HepG2 (cell line): ENCODE data around the gene SEMA3E. TPM values are rescaled to one million over a fixed set of nuclear protein-coding genes. Genes with fewer than 3 reads are reported as not detected.

Experiments used
- ATAC-seq: fragments of 200-7000 bp; cut with Tn5 transposase; 3 replicates; pipeline ENCODE4 v1.9.1; 2020; ENCODE audit warnings: mild to moderate bottlenecking, moderate library complexity
- BruUV-seq: library from RNA; stranded (reverse); fragments of 400-500 nt; replicated peaks from 2 replicates; lab custom pipeline; 2021; lab: Mats Ljungman, UMichigan
- CTCF ChIA-PET: fragments of 300-600 bp; formaldehyde crosslinking; extraction: SDS; loops from one replicate; lab custom pipeline; 2021; ENCODE audit warnings: low total read pairs, inconsistent platforms, low intra/inter-chr PET ratio; lab: Yijun Ruan, JAX
- POLR2A ChIA-PET: fragments of 350-600 bp; sonication (Branson Sonifier 250); formaldehyde crosslinking; loops from one replicate; lab custom pipeline; 2020; ENCODE audit warnings: antibody characterized with exemption, inconsistent platforms; lab: Yijun Ruan, JAX
- DNase-seq: peaks from one replicate; pipeline ENCODE4 v3.0.0-alpha.2; 2015; ENCODE audit warnings: low spot score
- FAIRE-seq: peaks from 3 replicates; lab custom pipeline; 2011; peaks lifted over from hg19 to GRCh38; lab: Jason Lieb, UNC
- H2AFZ ChIP-seq: one replicate; pipeline ENCODE4 v1.6.1; 2011; ENCODE audit warnings: low read length, inconsistent platforms
- H3K27ac ChIP-seq: fragments of 300-600 bp; 3 replicates; pipeline ENCODE4 v1.8.0; 2011; ENCODE audit warnings: mixed run types, mild to moderate bottlenecking, mixed read lengths, low read length, inconsistent platforms; ENCODE audit not compliant: insufficient read depth; ENCODE audit errors: extremely low read length
- H3K27me3 ChIP-seq, 2 experiments: fragments of 200-600 bp in 1 of 2; 2 replicates in 1 of 2; 3 replicates in 1 of 2; pipeline versions ENCODE4 v1.6.0 to v1.8.0; 2011; ENCODE audit warnings: low read length in 2 of 2, mild to moderate bottlenecking in 2 of 2, moderate library complexity in 2 of 2, inconsistent platforms in 1 of 2; ENCODE audit not compliant: insufficient read depth in 2 of 2, control insufficient read depth in 1 of 2
- H3K36me3 ChIP-seq, 2 experiments: fragments of 200-600 bp in 1 of 2; replicated peaks in 1 of 2; 2 replicates in 1 of 2; 3 replicates in 1 of 2; pipeline versions ENCODE4 v1.5.1 to v1.8.0; 2011; ENCODE audit warnings: low read length in 2 of 2, inconsistent platforms in 1 of 2; ENCODE audit not compliant: insufficient read depth in 2 of 2, control insufficient read depth in 1 of 2
- H3K4me1 ChIP-seq: 2 replicates; pipeline ENCODE4 v1.5.1; 2012; ENCODE audit warnings: low read length, inconsistent platforms; ENCODE audit not compliant: insufficient read depth
- H3K4me2 ChIP-seq: 2 replicates; pipeline ENCODE4 v1.6.0; 2011; ENCODE audit warnings: low read depth, low read length, inconsistent platforms
- H3K4me3 ChIP-seq, 3 experiments: fragments of 200-600 bp in 1 of 3; sonication (generic), shearing (Covaris generic) in 1 of 3; replicated peaks in 1 of 3; 2 replicates each; pipeline ENCODE4 v1.5.1; 2011 to 2016; ENCODE audit warnings: low read length in 3 of 3, inconsistent platforms in 2 of 3, low read depth in 2 of 3, mild to moderate bottlenecking in 2 of 3, control low read depth in 1 of 3, mixed read lengths in 1 of 3; ENCODE audit not compliant: insufficient read depth in 1 of 3
- H3K79me2 ChIP-seq: one replicate; pipeline ENCODE4 v1.6.1; 2011; ENCODE audit warnings: low read length, inconsistent platforms; ENCODE audit not compliant: insufficient read depth
- H3K9ac ChIP-seq: 2 replicates; pipeline ENCODE4 v1.6.0; 2011; ENCODE audit warnings: mild to moderate bottlenecking, low read depth, low read length, inconsistent platforms; ENCODE audit not compliant: insufficient read depth
- H3K9me3 ChIP-seq: 2 replicates; pipeline ENCODE4 v1.5.1; 2012; ENCODE audit warnings: mild to moderate bottlenecking, low read length
- H4K20me1 ChIP-seq: 2 replicates; pipeline ENCODE4 v1.6.0; 2011; ENCODE audit warnings: inconsistent platforms, mild to moderate bottlenecking, low read length, moderate library complexity; ENCODE audit not compliant: insufficient read depth
- ARNT ChIP-seq: fragments of 450-650 bp; IDR thresholded peaks from 2 replicates; pipeline ENCODE4 v1.6.1; 2017
- CCDC6 ChIP-seq: sonication (generic); formaldehyde crosslinking; IDR thresholded peaks from 2 replicates; pipeline ENCODE4 v1.8.1; 2022; ENCODE audit warnings: mild to moderate bottlenecking, missing genetic modification reagents, moderate library complexity
- FIP1L1 ChIP-seq: fragments of 200-400 bp; formaldehyde crosslinking; IDR thresholded peaks from 2 replicates; pipeline ENCODE4 v1.6.1; 2018; ENCODE audit warnings: low read depth, mild to moderate bottlenecking, low read length, moderate library complexity, borderline replicate concordance; ENCODE audit not compliant: insufficient read depth
- FOXA1 ChIP-seq, 2 experiments: fragments of 450-650 bp in 1 of 2; sonication (generic) in 1 of 2; formaldehyde crosslinking in 1 of 2; IDR thresholded peaks; 2 replicates each; pipeline versions ENCODE4 v1.4.0 to v1.6.1; 2016 to 2020; ENCODE audit warnings: missing genetic modification reagents in 1 of 2
- KDM1A ChIP-seq: IDR thresholded peaks from 2 replicates; pipeline ENCODE4 v1.6.1; 2016; ENCODE audit warnings: missing compliant biosample characterization
- MAFF ChIP-seq: IDR thresholded peaks from 2 replicates; pipeline ENCODE4 v1.6.1; 2011; ENCODE audit warnings: low read depth, low read length, improper control_type of control experiment
- MAFK ChIP-seq, 2 experiments: IDR thresholded peaks in 1 of 2; conservative IDR thresholded peaks in 1 of 2; 2 replicates each; pipeline ENCODE4 v1.6.1; 2011; ENCODE audit warnings: improper control_type of control experiment in 2 of 2, low read length in 2 of 2
- MEF2D ChIP-seq: sonication (generic); formaldehyde crosslinking; IDR thresholded peaks from 2 replicates; pipeline ENCODE4 v1.5.1; 2020; ENCODE audit warnings: mild to moderate bottlenecking, missing genetic modification reagents
- SMYD3 ChIP-seq: sonication (generic); formaldehyde crosslinking; IDR thresholded peaks from 2 replicates; pipeline ENCODE4 v1.8.1; 2023; ENCODE audit warnings: mild to moderate bottlenecking, missing genetic modification reagents
- ZNF205 ChIP-seq: IDR thresholded peaks from 2 replicates; pipeline ENCODE4 v1.6.1; 2018; ENCODE audit warnings: missing biosample characterization, missing genetic modification reagents
- ZNF282 ChIP-seq: fragments of 450-650 bp; IDR thresholded peaks from 2 replicates; pipeline ENCODE4 v1.6.1; 2018; ENCODE audit not compliant: partially characterized antibody
- ZNF569 ChIP-seq: sonication (generic); formaldehyde crosslinking; IDR thresholded peaks from 2 replicates; pipeline ENCODE4 v1.5.0; 2020; ENCODE audit warnings: mild to moderate bottlenecking, missing genetic modification reagents, moderate library complexity, borderline replicate concordance
- ZNF737 ChIP-seq: sonication (generic); formaldehyde crosslinking; IDR thresholded peaks from 2 replicates; pipeline ENCODE4 v1.5.0; 2020; ENCODE audit warnings: missing genetic modification reagents, mild to moderate bottlenecking, borderline replicate concordance
- WGBS: methylation state at CpG from one replicate; pipeline ENCODE4 v1.1.6; 2017; ENCODE audit warnings: low lambda C conversion rate; 5-methylcytosine and 5-hydroxymethylcytosine counted together
- in situ Hi-C: cut with HindIII; loops from 2 replicates; pipeline ENCODE4 v1.10.0; 2017; ENCODE audit warnings: low pct_unique_long_range_greater_than_20kb; ENCODE audit not compliant: extremely low pct_ligation_motif_present
- intact Hi-C: fragments of 100-400 bp; cut with micrococcal nuclease; formaldehyde crosslinking; loops from one replicate; pipeline ENCODE4 v1.10.0; 2022; ENCODE audit not compliant: unreplicated experiment
- polyA plus RNA-seq, 8 experiments: library from polyadenylated mRNA; depleted of rRNA in 3 of 8; stranded (reverse) in 7 of 8; unstranded in 1 of 8; fragments of >200 nt; fragmentation: Illumina TruSeq in 4 of 8; extraction: Trizol in 4 of 8; gene quantifications; 2 replicates each; pipeline versions ENCODE4 v1.2.1 to v1.2.3, GENCODE V29; 2011 to 2016; ENCODE audit warnings: low read depth in 4 of 8, missing spikeins in 1 of 8, mixed read lengths in 1 of 8; ENCODE audit not compliant: insufficient read depth in 1 of 8
- total RNA-seq, 5 experiments: library from RNA; depleted of rRNA; stranded (reverse); fragments of >200 nt; fragmentation: Illumina TruSeq; extraction: Trizol; gene quantifications; 2 replicates each; pipeline ENCODE4 v1.2.3, GENCODE V29; 2016; ENCODE audit warnings: low read depth in 1 of 5

Gene SEMA3E
- total and polyA plus RNA-seq, 2 of the 13 experiments (the other 11 are each of a cell fraction or from before 2014, with no cell fraction given) = not detected

GRCh38 chr7:83339907-83340306, 309.0 kb downstream of the SEMA3E start:
- BruUV-seq = no TSS peak
- Histone ChIP-seq H2AFZ (no peak overlapping the region), H3K4me3 (no peak overlapping the region), H4K20me1 (no peaks in the 10 kb centered on the region), H3K4me1 (no peaks in the 10 kb centered on the region), H3K9me3 (no peaks in the 10 kb centered on the region), H3K36me3 (no peaks in the 10 kb centered on the region), H3K27ac (no peak overlapping the region), H3K27me3 (no peaks in the 10 kb centered on the region), H3K4me2 (no peak overlapping the region), H3K79me2 (no peaks in the 10 kb centered on the region), H3K9ac (no peak overlapping the region)
- in situ Hi-C loops = no loop called here
- CTCF ChIA-PET = no interaction called here
- WGBS = 0% methylated on average over 2 of the region's 2 CpGs
- TF ChIP-seq MAFK (conservative IDR thresholded peaks at IDR 0.05 in 1 of 2, IDR thresholded peaks at IDR 0.05 in 1 of 2; ENCODE audit: low read length in 2 of 2) (peak; percentile 67 to 71), CCDC6 (CRISPR knock-in tag) (no peak), MAFF (peak; percentile 53; the same call in 1 of the 2 replicates)
- intact Hi-C loops = no loop called here
- ATAC-seq = no peak
- no peak for FAIRE-seq
- POLR2A ChIA-PET = no interaction called here
- no peak for DNase-seq

GRCh38 chr7:83338277-83338950, 310.5 kb downstream of the SEMA3E start:
- BruUV-seq = no TSS peak
- no peaks in the 10 kb centered on the region for H3K36me3 ChIP-seq
- no peaks in the 10 kb centered on the region for H3K79me2 ChIP-seq
- no peak overlapping the region for H3K4me3 ChIP-seq
- TF ChIP-seq FOXA1 (IDR thresholded peaks at IDR 0.05) (no peak), FOXA1 (CRISPR knock-in tag; IDR thresholded peaks at IDR 0.05) (no peak), KDM1A (CRISPR knock-in tag) (no peak), ARNT (no peak), SMYD3 (CRISPR knock-in tag) (no peak), ZNF282 (no peak), ZNF205 (CRISPR knock-in tag) (no peak), ZNF569 (no peak), MEF2D (CRISPR knock-in tag) (no peak), ZNF737 (CRISPR knock-in tag) (no peak), FIP1L1 (no peak)
- TF ChIP-seq, all 625 proteins: peak for 0
- H3K4me2 ChIP-seq = no peak overlapping the region
- ChIA-PET POLR2A (no interaction called here), CTCF (no interaction called here)
- H3K27ac ChIP-seq = no peak overlapping the region
- intact Hi-C loops = no loop called here
- H3K4me1 ChIP-seq = no peaks in the 10 kb centered on the region
- FAIRE-seq (no peak), DNase-seq (no peak), ATAC-seq (no peak)
- H3K9me3 ChIP-seq = no peaks in the 10 kb centered on the region
- in situ Hi-C loops = no loop called here
- H2AFZ ChIP-seq = no peak overlapping the region
- no peaks in the 10 kb centered on the region for H4K20me1 ChIP-seq
- 5% methylated on average over 4 of the region's 4 CpGs for WGBS
- no peak overlapping the region for H3K9ac ChIP-seq
- no peaks in the 10 kb centered on the region for H3K27me3 ChIP-seq
